Measurements from ENCODE around the gene NEU3. TPM values are rescaled to one million over a fixed set of nuclear protein-coding genes. Genes with fewer than 3 reads are reported as not detected.
"Not testable (repeated sequence)": the region's sequence is repeated elsewhere in the genome, so short reads cannot be mapped to it uniquely, and the experiment has no call there.

Gene NEU3
- total and polyA plus RNA-seq, 9 donors, result 4.4 to 13.1 (median 8.8) TPM

GRCh38 chr11:74984730-74985129 lies 4.0 kb upstream of the NEU3 start:
- H3K27me3 ChIP-seq, result no peaks in the 10 kb centered on the region
- H3K4me3 ChIP-seq, result no peak overlapping the region
- intact Hi-C loops (cut with DNase I), result no loop called here
- H3K9me3 ChIP-seq, result no peaks in the 10 kb centered on the region
- no peak for DNase-seq
- peaks cover 4% of the 10 kb centered on the region for H3K4me1 ChIP-seq (ENCODE audit: insufficient read depth)
- no peak overlapping the region for H3K27ac ChIP-seq
- TF ChIP-seq POLR2A (IDR thresholded peaks at IDR 0.05), result no peak
- WGBS, 3 donors, result 75 to 91% (median 80%) methylated on average over 2 of the region's 2 CpGs
- H3K36me3 ChIP-seq, result no peaks in the 10 kb centered on the region

GRCh38 chr11:74989260-74989638 lies 516 bp downstream of the NEU3 start:
- H3K27me3 ChIP-seq, result no peaks in the 10 kb centered on the region
- H3K4me3 ChIP-seq, result peak overlapping the region; percentile 50
- H3K9me3 ChIP-seq, result no peaks in the 10 kb centered on the region
- no peaks in the 10 kb centered on the region for H3K36me3 ChIP-seq
- peak overlapping the region in 1 of 2 donors; percentile 41 for H3K27ac ChIP-seq
- intact Hi-C loops (cut with DNase I), result no loop called here
- 5 to 6% (median 5%) methylated on average over 8 of the region's 8 CpGs for WGBS, 3 donors
- no peak for TF ChIP-seq POLR2A (IDR thresholded peaks at IDR 0.05)
- TF ChIP-seq EP300 (IDR thresholded peaks at IDR 0.05), result no peak
- TF ChIP-seq CTCF (IDR thresholded peaks at IDR 0.05), result no peak
- H3K4me1 ChIP-seq (ENCODE audit: insufficient read depth), result peaks cover 4% of the 10 kb centered on the region
- DNase-seq, result no peak

DNA sequence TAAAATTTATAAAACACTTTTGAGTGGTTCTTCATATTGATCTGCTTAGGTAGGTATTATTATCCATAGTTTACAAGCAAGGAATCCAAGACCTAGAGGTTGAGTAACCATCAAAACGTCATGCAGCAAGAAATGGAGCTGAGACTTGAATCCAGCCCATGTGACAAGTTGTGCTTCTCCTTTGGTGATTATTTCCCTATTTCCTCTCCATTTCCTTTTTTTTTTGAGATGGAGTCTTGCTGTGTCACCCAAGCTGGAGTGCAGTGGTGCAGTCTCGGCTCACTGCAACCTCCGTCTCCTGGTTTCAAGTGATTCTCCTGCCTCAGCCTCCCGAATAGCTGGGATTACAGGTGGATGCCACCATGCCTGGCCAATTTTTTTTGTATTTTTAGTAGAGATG lies 1.4 kb downstream of the NEU3 start:
- not testable (repeated sequence) for DNase-seq
- 92 to 97% (median 94%) methylated on average over 4 of the region's 4 CpGs for WGBS, 3 donors

GRCh38 chr11:74990941-74991340 lies 2.2 kb downstream of the NEU3 start:
- intact Hi-C loops (cut with DNase I), result no loop called here
- Histone ChIP-seq H3K36me3 (no peaks in the 10 kb centered on the region), H3K9me3 (no peaks in the 10 kb centered on the region), H3K4me3 (no peak overlapping the region), H3K4me1 (ENCODE audit: insufficient read depth) (peaks cover 4% of the 10 kb centered on the region), H3K27me3 (no peaks in the 10 kb centered on the region), H3K27ac (no peak overlapping the region)
- 5 to 38% (median 7%) methylated on average over 1 of the region's 1 CpG for WGBS, 3 donors
- DNase-seq, result no peak
- TF ChIP-seq POLR2A (IDR thresholded peaks at IDR 0.05) (no peak), CTCF (IDR thresholded peaks at IDR 0.05) (no peak), EP300 (IDR thresholded peaks at IDR 0.05) (no peak)

More for the DNA sequence above, 1.4 kb downstream of the NEU3 start:
- H3K9me3 ChIP-seq; H3K36me3 ChIP-seq; H3K27ac ChIP-seq; H3K4me1 ChIP-seq (ENCODE audit: insufficient read depth); intact Hi-C loops (cut with DNase I); H3K27me3 ChIP-seq; H3K4me3 ChIP-seq: not testable (repeated sequence)

DNA sequence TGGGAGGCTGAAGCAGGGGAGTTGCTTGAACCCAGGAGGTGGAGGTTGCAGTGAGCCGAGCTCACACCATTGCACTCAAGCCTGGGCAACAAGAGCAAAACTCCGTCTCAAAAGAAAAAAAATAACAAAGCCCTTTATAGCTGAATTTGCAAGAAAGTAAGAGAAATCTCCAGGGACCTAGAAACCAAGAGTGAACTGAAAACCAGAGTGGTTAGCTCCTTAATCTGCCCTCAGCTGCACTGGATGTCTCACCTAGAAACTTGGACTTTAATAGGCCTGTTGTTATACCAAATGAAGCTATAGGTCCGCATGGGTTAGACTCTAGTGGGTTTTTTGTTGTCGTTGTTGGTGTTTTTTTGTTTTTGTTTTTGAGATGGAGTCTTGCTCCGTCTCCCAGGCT lies 4.1 kb downstream of the NEU3 start:
- no peaks in the 10 kb centered on the region for H3K36me3 ChIP-seq
- DNase-seq, result no peak
- H3K27me3 ChIP-seq, result no peaks in the 10 kb centered on the region
- peaks cover 4% of the 10 kb centered on the region for H3K4me1 ChIP-seq (ENCODE audit: insufficient read depth)
- no peak overlapping the region for H3K4me3 ChIP-seq
- no peak overlapping the region for H3K27ac ChIP-seq
- 94 to 96% (median 94%) methylated on average over 5 of the region's 5 CpGs for WGBS, 3 donors
- no peak for TF ChIP-seq CTCF (IDR thresholded peaks at IDR 0.05)
- TF ChIP-seq EP300 (IDR thresholded peaks at IDR 0.05), result no peak
- TF ChIP-seq POLR2A (IDR thresholded peaks at IDR 0.05), result no peak
- intact Hi-C loops (cut with DNase I), result no loop called here
- H3K9me3 ChIP-seq, result no peaks in the 10 kb centered on the region

GRCh38 chr11:75000975-75001354 lies 12.2 kb downstream of the NEU3 start:
- Histone ChIP-seq H3K27ac (no peak overlapping the region), H3K4me1 (ENCODE audit: insufficient read depth) (no peaks in the 10 kb centered on the region), H3K4me3 (no peak overlapping the region), H3K27me3 (no peaks in the 10 kb centered on the region), H3K9me3 (no peaks in the 10 kb centered on the region), H3K36me3 (no peaks in the 10 kb centered on the region)
- TF ChIP-seq EP300 (IDR thresholded peaks at IDR 0.05) (no peak), POLR2A (IDR thresholded peaks at IDR 0.05) (no peak), CTCF (IDR thresholded peaks at IDR 0.05) (no peak)
- no peak for DNase-seq
- intact Hi-C loops (cut with DNase I), result no loop called here
- WGBS, 3 donors, result 85 to 87% (median 86%) methylated on average over 3 of the region's 3 CpGs

Measured in ovary (tissue), 9 donors.